Measurements from ENCODE around the gene FAM149B1. TPM values are rescaled to one million over a fixed set of nuclear protein-coding genes. Genes with fewer than 3 reads are reported as not detected.

FAM149B1 gene
- total RNA-seq, 1 experiment from 2014 or later: 17.5 TPM

DNA sequence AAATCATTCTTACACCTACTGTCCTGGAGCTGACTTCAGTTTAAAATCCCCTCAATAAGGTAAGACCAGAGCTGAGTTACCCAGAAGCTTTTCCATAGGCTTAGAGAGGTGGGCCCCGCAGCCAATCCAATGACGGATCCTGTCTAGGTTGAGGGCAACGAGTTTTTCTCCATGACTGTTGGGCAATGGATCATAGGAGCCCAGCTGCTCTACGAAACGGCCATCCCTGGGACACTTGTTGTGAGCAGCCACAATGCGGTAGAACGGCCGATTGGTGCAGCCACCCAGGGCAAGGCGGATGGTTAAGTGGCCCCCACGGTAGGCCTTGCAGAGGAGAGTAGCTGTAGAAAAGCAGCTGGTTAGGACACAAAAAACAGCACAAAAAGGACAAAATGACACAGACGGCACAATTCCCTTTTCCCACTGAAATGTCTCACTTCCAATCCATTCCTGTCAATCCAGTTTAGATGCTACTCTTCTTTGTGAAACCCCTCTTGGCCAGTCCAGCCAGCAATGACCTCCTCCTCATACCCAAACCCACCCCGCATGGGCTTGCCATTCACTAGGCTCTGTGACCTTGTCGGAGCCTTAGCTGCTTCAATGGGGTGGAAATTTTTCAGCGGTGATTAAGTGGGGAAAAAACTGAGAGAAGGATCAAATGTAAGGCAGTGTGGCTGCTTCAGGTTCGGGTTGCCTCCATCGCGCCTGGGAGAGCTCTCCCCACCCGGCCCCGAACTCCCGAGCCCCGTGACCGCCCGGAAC is 83.9 kb downstream of the FAM149B1 start:
- ChIA-PET RAD21 (ENCODE audit: low non-redundant PET in 1 of 2, low total read pairs in 2 of 2, uncharacterized antibody in 2 of 2, unreplicated experiment in 2 of 2) (no interaction called here), CTCF (no interaction called here), POLR2A (interaction anchor here (3.5 kb wide), 2 partner anchors 10 to 12 kb away, joined by 13 to 16 read pairs; no protein-coding TSS in a partner anchor)
- Histone ChIP-seq H4K20me1 (ENCODE audit: insufficient read depth) (no peaks in the 10 kb centered on the region), H3K27me3 (ENCODE audit: insufficient read depth, low read length) (no peaks in the 10 kb centered on the region), H3K79me2 (ENCODE audit: insufficient read depth, low read length) (peaks cover 61% of the 10 kb centered on the region), H3K36me3 (ENCODE audit: control insufficient read depth in 1 of 2, insufficient read depth in 2 of 2, low read length in 2 of 2) (peaks cover 2 to 17% of the 10 kb centered on the region in 2 experiments), H3K4me2 (ENCODE audit: low read length) (peak overlapping the region; percentile 88), H2AFZ (ENCODE audit: low read depth, low read length, poor library complexity, severe bottlenecking) (no peak overlapping the region), H3K27ac (ENCODE audit: low read depth, low read length) (peak overlapping the region; percentile 69), H3K4me3 (replicated peaks in 1 of 2; ENCODE audit: low read depth in 1 of 2, low read length in 2 of 2) (peak overlapping the region; percentile 83 to 100), H3K4me1 (ENCODE audit: control insufficient read depth in 1 of 2, insufficient read depth in 2 of 2, low read length in 2 of 2) (peaks cover 16 to 38% of the 10 kb centered on the region in 2 experiments; a peak in 3 of 4 replicates), H3K9ac (ENCODE audit: low read length) (peak overlapping the region; percentile 94), H3K9me2 (ENCODE audit: insufficient read depth) (no peaks in the 10 kb centered on the region), H3K9me3 (ENCODE audit: control insufficient read depth in 1 of 2, insufficient read depth in 1 of 2, low read depth in 1 of 2, low read length in 2 of 2) (no peaks in the 10 kb centered on the region)
- intact Hi-C loops (cut with micrococcal nuclease): no loop called here
- DNase-seq (ENCODE audit: low read depth, low spot score) (no peak), ATAC-seq (peak; percentile 71)
- TF ChIP-seq CEBPB (IDR thresholded peaks at IDR 0.05; ENCODE audit: low read depth): no peak
- no peak for TF ChIP-seq YY1 (IDR thresholded peaks at IDR 0.05; ENCODE audit: extremely low read depth, insufficient replicate concordance, low read depth, low read length)
- TF ChIP-seq, protein P1, sequence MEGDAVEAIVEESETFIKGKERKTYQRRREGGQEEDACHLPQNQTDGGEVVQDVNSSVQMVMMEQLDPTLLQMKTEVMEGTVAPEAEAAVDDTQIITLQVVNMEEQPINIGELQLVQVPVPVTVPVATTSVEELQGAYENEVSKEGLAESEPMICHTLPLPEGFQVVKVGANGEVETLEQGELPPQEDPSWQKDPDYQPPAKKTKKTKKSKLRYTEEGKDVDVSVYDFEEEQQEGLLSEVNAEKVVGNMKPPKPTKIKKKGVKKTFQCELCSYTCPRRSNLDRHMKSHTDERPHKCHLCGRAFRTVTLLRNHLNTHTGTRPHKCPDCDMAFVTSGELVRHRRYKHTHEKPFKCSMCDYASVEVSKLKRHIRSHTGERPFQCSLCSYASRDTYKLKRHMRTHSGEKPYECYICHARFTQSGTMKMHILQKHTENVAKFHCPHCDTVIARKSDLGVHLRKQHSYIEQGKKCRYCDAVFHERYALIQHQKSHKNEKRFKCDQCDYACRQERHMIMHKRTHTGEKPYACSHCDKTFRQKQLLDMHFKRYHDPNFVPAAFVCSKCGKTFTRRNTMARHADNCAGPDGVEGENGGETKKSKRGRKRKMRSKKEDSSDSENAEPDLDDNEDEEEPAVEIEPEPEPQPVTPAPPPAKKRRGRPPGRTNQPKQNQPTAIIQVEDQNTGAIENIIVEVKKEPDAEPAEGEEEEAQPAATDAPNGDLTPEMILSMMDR (IDR thresholded peaks at IDR 0.05 in 2 of 3, conservative IDR thresholded peaks at IDR 0.05 in 1 of 3; ENCODE audit: borderline replicate concordance in 1 of 3, insufficient read depth in 1 of 3, low read depth in 2 of 3, low read length in 2 of 3): no peak
- no peak for TF ChIP-seq POLR2A (IDR thresholded peaks at IDR 0.05; ENCODE audit: borderline replicate concordance, extremely low read depth, insufficient read depth, insufficient read length)
- TF ChIP-seq FOSL1 (IDR thresholded peaks at IDR 0.05; ENCODE audit: low read depth): no peak
- TF ChIP-seq, protein P2, sequence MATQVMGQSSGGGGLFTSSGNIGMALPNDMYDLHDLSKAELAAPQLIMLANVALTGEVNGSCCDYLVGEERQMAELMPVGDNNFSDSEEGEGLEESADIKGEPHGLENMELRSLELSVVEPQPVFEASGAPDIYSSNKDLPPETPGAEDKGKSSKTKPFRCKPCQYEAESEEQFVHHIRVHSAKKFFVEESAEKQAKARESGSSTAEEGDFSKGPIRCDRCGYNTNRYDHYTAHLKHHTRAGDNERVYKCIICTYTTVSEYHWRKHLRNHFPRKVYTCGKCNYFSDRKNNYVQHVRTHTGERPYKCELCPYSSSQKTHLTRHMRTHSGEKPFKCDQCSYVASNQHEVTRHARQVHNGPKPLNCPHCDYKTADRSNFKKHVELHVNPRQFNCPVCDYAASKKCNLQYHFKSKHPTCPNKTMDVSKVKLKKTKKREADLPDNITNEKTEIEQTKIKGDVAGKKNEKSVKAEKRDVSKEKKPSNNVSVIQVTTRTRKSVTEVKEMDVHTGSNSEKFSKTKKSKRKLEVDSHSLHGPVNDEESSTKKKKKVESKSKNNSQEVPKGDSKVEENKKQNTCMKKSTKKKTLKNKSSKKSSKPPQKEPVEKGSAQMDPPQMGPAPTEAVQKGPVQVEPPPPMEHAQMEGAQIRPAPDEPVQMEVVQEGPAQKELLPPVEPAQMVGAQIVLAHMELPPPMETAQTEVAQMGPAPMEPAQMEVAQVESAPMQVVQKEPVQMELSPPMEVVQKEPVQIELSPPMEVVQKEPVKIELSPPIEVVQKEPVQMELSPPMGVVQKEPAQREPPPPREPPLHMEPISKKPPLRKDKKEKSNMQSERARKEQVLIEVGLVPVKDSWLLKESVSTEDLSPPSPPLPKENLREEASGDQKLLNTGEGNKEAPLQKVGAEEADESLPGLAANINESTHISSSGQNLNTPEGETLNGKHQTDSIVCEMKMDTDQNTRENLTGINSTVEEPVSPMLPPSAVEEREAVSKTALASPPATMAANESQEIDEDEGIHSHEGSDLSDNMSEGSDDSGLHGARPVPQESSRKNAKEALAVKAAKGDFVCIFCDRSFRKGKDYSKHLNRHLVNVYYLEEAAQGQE (IDR thresholded peaks at IDR 0.05; ENCODE audit: low read depth): no peak
- TF ChIP-seq TCF7L2 (IDR thresholded peaks at IDR 0.05; ENCODE audit: borderline replicate concordance, extremely low read depth, insufficient read depth, insufficient read length): no peak
- TF ChIP-seq, protein P3, sequence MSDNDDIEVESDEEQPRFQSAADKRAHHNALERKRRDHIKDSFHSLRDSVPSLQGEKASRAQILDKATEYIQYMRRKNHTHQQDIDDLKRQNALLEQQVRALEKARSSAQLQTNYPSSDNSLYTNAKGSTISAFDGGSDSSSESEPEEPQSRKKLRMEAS (IDR thresholded peaks at IDR 0.05): no peak
- no peak for TF ChIP-seq POLR2AphosphoS5 (IDR thresholded peaks at IDR 0.05; ENCODE audit: low read depth, low read length)
- TF ChIP-seq JUND (IDR thresholded peaks at IDR 0.05): no peak
- no peak for TF ChIP-seq RAD21 (IDR thresholded peaks at IDR 0.05; ENCODE audit: low read depth)
- no peak for TF ChIP-seq ZNF274 (IDR thresholded peaks at IDR 0.05; ENCODE audit: low read depth, low read length)
- no peak for TF ChIP-seq EZH2phosphoT487 (IDR thresholded peaks at IDR 0.05; ENCODE audit: borderline replicate concordance)
- no peak for TF ChIP-seq SIN3A (IDR thresholded peaks at IDR 0.05; ENCODE audit: low read depth)
- TF ChIP-seq EZH2 (IDR thresholded peaks at IDR 0.05): no peak
- TF ChIP-seq EGR1 (IDR thresholded peaks at IDR 0.05; ENCODE audit: low read depth): no peak
- TF ChIP-seq ZFX (IDR thresholded peaks at IDR 0.05): no peak
- no peak for TF ChIP-seq CBX3 (IDR thresholded peaks at IDR 0.05; ENCODE audit: low read depth)
- no peak for TF ChIP-seq ELF1 (IDR thresholded peaks at IDR 0.05; ENCODE audit: borderline replicate concordance, low read depth)
- TF ChIP-seq, protein P4, sequence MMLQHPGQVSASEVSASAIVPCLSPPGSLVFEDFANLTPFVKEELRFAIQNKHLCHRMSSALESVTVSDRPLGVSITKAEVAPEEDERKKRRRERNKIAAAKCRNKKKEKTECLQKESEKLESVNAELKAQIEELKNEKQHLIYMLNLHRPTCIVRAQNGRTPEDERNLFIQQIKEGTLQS (IDR thresholded peaks at IDR 0.05): no peak
- TSS peak; percentile 77 for BruUV-seq (replicated peaks)

All from HCT116 (cell line).